GM06990 (cell line): ENCODE data around the gene PLTP.
A peak's percentile ranks its signal among the peaks of the same experiment; 100 is the strongest.

Experiments
- DNase-seq: peaks from one replicate; pipeline ENCODE4 v3.0.0-alpha.2; 2011; ENCODE audit not compliant: insufficient read length; ENCODE audit errors: extremely low read depth
- H3K27me3 ChIP-seq: replicated peaks from 2 replicates; pipeline ENCODE4 v1.6.0; 2011; ENCODE audit warnings: low read length; ENCODE audit not compliant: control insufficient read depth, insufficient read depth
- H3K36me3 ChIP-seq: 2 replicates; pipeline ENCODE4 v1.5.1; 2011; ENCODE audit warnings: low read length; ENCODE audit not compliant: control insufficient read depth, insufficient read depth
- H3K4me3 ChIP-seq: replicated peaks from 2 replicates; pipeline ENCODE4 v1.5.1; 2011; ENCODE audit warnings: low read depth, mild to moderate bottlenecking, control low read depth, low read length
- CTCF ChIP-seq: IDR thresholded peaks from 2 replicates; pipeline ENCODE4 v1.5.1; 2011; ENCODE audit warnings: low read length, control low read depth, mild to moderate bottlenecking, inconsistent platforms; ENCODE audit not compliant: insufficient read depth, poor library complexity, severe bottlenecking

The PLTP gene

GRCh38 chr20:45859916-45860315 lies 52.0 kb downstream of the PLTP start:
- DNase-seq = no peak

GRCh38 chr20:45857882-45858216 lies 54.1 kb downstream of the PLTP start:
- DNase-seq = no peak
- Histone ChIP-seq H3K36me3 (peaks cover 3% of the 10 kb centered on the region), H3K4me3 (peak overlapping the region; percentile 94), H3K27me3 (no peaks in the 10 kb centered on the region)
- no peak for TF ChIP-seq CTCF

More at GRCh38 chr20:45859916-45860315, 52.0 kb downstream of the PLTP start:
- H3K36me3 ChIP-seq = no peaks in the 10 kb centered on the region; the same call in 1 of the 2 replicates
- no peaks in the 10 kb centered on the region for H3K27me3 ChIP-seq
- H3K4me3 ChIP-seq = no peak overlapping the region
- TF ChIP-seq CTCF = no peak

- Histone ChIP-seq H3K4me3 (peak within 1 kb of the TSS; percentile 94), H3K27me3 (no peaks in the 10 kb centered on the region), H3K36me3 (peaks cover 3% of the 10 kb centered on the region)
- DNase-seq = peak; percentile 87
- no peak for TF ChIP-seq CTCF
These were observed 54.7 kb downstream of the PLTP start, which contains the start of the genes ACOT8 and ZSWIM3 for GRCh38 chr20:45857114-45857881. Gene ACOT8, minus strand, starts transcription at chr20:45857392. Its CDS starts 77 bp downstream, at chr20:45857315. Gene ZSWIM3, plus strand, starts transcription at chr20:45857614. Its CDS starts 212 bp downstream, at chr20:45857826.

GRCh38 chr20:45853484-45853883 lies 58.5 kb downstream of the PLTP start:
- TF ChIP-seq CTCF = no peak
- H3K36me3 ChIP-seq = peaks cover 11% of the 10 kb centered on the region
- DNase-seq = no peak
- H3K4me3 ChIP-seq = no peak overlapping the region
- H3K27me3 ChIP-seq = no peaks in the 10 kb centered on the region

GRCh38 chr20:45852326-45852725 lies 59.6 kb downstream of the PLTP start:
- no peak for TF ChIP-seq CTCF
- Histone ChIP-seq H3K4me3 (no peak overlapping the region), H3K27me3 (no peaks in the 10 kb centered on the region), H3K36me3 (peaks cover 12% of the 10 kb centered on the region)
- DNase-seq = no peak
